Measurements from ENCODE around the gene ARL6IP4.

Gene ARL6IP4

DNA sequence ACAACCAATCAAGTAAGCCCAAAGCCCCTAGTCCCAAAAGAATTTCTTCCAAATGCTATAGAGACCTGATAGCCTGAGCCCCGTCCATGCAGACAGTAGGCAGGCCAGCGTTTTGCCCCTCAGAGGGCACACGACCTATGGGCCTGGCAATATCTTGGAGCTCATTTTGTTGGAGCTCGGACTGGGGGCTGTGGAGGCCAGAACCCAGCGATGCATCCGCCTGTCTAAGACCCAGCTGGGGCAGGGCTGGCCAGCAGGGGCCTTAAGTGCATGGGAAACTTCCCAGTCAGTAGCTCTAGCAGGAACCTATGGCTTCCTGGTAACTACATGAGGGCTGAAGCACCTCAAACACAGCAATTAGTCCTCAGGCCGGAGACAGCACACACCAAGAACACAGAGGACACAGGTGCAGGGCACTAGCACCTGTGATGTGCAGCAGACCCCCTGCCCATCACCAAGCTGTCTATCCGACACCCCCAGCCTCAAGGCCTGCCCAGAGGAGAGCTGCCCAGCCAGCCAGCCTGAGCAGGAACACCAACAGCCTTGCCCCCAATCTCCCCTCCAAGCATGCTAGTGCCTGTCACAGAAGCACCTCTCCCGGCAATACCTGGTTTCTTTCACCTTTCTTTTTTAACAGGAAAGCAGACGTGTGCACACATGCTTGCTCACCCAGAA is 50.8 kb downstream of the ARL6IP4 start:
- TF ChIP-seq, protein P1, sequence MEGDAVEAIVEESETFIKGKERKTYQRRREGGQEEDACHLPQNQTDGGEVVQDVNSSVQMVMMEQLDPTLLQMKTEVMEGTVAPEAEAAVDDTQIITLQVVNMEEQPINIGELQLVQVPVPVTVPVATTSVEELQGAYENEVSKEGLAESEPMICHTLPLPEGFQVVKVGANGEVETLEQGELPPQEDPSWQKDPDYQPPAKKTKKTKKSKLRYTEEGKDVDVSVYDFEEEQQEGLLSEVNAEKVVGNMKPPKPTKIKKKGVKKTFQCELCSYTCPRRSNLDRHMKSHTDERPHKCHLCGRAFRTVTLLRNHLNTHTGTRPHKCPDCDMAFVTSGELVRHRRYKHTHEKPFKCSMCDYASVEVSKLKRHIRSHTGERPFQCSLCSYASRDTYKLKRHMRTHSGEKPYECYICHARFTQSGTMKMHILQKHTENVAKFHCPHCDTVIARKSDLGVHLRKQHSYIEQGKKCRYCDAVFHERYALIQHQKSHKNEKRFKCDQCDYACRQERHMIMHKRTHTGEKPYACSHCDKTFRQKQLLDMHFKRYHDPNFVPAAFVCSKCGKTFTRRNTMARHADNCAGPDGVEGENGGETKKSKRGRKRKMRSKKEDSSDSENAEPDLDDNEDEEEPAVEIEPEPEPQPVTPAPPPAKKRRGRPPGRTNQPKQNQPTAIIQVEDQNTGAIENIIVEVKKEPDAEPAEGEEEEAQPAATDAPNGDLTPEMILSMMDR (IDR thresholded peaks at IDR 0.05; ENCODE audit: low read depth, low read length), result no peak
- no peak for DNase-seq (ENCODE audit: low read depth, low spot score)

More for the DNA sequence above, 50.8 kb downstream of the ARL6IP4 start:
- in situ Hi-C loops (cut with HindIII; ENCODE audit: low sequenced_read_pairs), result no loop called here
- H3K4me3 ChIP-seq (ENCODE audit: low read depth, low read length), result no peak overlapping the region
